ENCODE measurements around the gene B4GALT2.
A peak's percentile ranks its signal among the peaks of the same experiment; 100 is the strongest.

B4GALT2 gene

GRCh38 chr1:44008259-44008658, 29.2 kb downstream of the B4GALT2 start:
- WGBS, 2 experiments = 96 to 98% methylated on average over 11 to 12 of the region's 12 CpGs
- Histone ChIP-seq H3K4me3 (ENCODE audit: insufficient read depth, low read depth, low read length) (no peak overlapping the region), H3K27me3 (ENCODE audit: control insufficient read depth, insufficient read depth, low read length, poor library complexity, severe bottlenecking) (no peaks in the 10 kb centered on the region), H3K9me3 (ENCODE audit: control insufficient read depth, low read length) (no peaks in the 10 kb centered on the region), H3K27ac (ENCODE audit: insufficient read depth, low read depth, low read length, poor library complexity, severe bottlenecking) (no peak overlapping the region), H3K36me3 (ENCODE audit: control insufficient read depth, insufficient read depth, low read length) (no peaks in the 10 kb centered on the region), H3K4me1 (ENCODE audit: control insufficient read depth, insufficient read depth, low read length) (no peaks in the 10 kb centered on the region)

- no peaks in the 10 kb centered on the region for H3K27me3 ChIP-seq (ENCODE audit: control insufficient read depth, insufficient read depth, low read length, poor library complexity, severe bottlenecking)
- H3K36me3 ChIP-seq (ENCODE audit: control insufficient read depth, insufficient read depth, low read length) = no peaks in the 10 kb centered on the region
- no peak overlapping the region for H3K27ac ChIP-seq (ENCODE audit: insufficient read depth, low read depth, low read length, poor library complexity, severe bottlenecking)
- peaks cover 12% of the 10 kb centered on the region for H3K4me1 ChIP-seq (ENCODE audit: control insufficient read depth, insufficient read depth, low read length)
- 91% methylated on average over 11 of the region's 11 CpGs for WGBS, 2 experiments
- no peak overlapping the region for H3K4me3 ChIP-seq (ENCODE audit: insufficient read depth, low read depth, low read length)
- H3K9me3 ChIP-seq (ENCODE audit: control insufficient read depth, low read length) = no peaks in the 10 kb centered on the region
Observed at GRCh38 chr1:44010935-44011471, 32.0 kb downstream of the B4GALT2 start.

DNA sequence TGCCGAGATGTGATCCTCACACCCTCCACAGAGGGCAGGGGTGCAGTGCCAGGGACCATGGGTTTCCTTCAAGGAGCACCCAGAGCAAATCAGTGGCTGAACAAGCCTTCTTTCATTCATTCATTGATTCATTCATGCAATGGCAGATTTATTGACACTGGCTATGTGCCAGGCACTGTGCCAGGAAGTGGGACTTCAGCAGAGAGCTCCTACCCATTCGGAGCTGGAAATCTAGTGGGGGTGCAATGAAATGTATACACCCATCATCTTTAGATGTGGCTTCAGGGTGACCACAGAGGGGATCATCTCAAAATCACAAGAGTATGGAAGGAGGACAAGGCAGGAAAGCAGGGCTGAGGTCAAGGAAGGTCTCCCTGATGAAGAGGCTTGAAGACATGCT, 33.4 kb downstream of the B4GALT2 start:
- H3K27me3 ChIP-seq (ENCODE audit: control insufficient read depth, insufficient read depth, low read length, poor library complexity, severe bottlenecking) = no peaks in the 10 kb centered on the region
- no peaks in the 10 kb centered on the region for H3K36me3 ChIP-seq (ENCODE audit: control insufficient read depth, insufficient read depth, low read length)
- no peak overlapping the region for H3K27ac ChIP-seq (ENCODE audit: insufficient read depth, low read depth, low read length, poor library complexity, severe bottlenecking)
- no peak overlapping the region for H3K4me3 ChIP-seq (ENCODE audit: insufficient read depth, low read depth, low read length)
- 92 to 95% methylated on average over 2 of the region's 2 CpGs for WGBS, 2 experiments
- H3K4me1 ChIP-seq (ENCODE audit: control insufficient read depth, insufficient read depth, low read length) = peaks cover 26% of the 10 kb centered on the region
- no peaks in the 10 kb centered on the region for H3K9me3 ChIP-seq (ENCODE audit: control insufficient read depth, low read length)

DNA sequence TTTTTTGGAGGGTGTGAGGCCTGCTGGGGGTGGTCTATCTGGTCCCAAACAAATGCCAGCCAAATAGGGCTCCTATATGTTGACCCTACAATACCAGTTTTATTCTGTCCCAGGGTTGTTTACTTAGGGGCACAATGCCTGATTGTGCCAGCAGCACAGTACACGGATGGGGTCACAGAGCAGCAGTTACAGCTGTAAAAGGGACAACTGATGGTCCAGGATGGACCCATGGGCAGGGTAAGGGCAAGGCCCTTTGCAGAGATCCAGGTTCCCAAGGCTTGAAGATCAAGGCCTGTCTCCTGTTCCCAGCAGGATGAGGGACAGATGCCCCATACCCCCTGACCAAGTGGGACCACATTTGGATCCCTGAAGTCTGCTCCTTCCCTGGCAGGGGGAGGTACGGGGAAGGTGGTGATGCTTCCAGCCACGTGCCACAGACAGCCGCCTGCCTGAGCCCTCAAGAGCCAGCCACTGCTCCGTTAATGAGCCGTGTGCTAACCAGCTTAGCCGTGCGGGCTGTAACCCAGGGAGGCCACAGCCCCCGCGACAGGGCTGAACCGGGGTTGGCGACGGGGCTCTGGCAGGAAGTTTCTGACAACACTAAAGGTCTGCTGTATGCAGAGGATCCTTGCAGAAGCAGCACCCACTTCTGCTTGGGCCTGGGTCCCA, 34.1 kb downstream of the B4GALT2 start:
- Histone ChIP-seq H3K36me3 (ENCODE audit: control insufficient read depth, insufficient read depth, low read length) (no peaks in the 10 kb centered on the region), H3K27me3 (ENCODE audit: control insufficient read depth, insufficient read depth, low read length, poor library complexity, severe bottlenecking) (no peaks in the 10 kb centered on the region), H3K4me3 (ENCODE audit: insufficient read depth, low read depth, low read length) (no peak overlapping the region), H3K9me3 (ENCODE audit: control insufficient read depth, low read length) (no peaks in the 10 kb centered on the region), H3K27ac (ENCODE audit: insufficient read depth, low read depth, low read length, poor library complexity, severe bottlenecking) (no peak overlapping the region), H3K4me1 (ENCODE audit: control insufficient read depth, insufficient read depth, low read length) (peaks cover 29% of the 10 kb centered on the region)
- 90 to 91% methylated on average over 13 of the region's 13 CpGs for WGBS, 2 experiments

DNA sequence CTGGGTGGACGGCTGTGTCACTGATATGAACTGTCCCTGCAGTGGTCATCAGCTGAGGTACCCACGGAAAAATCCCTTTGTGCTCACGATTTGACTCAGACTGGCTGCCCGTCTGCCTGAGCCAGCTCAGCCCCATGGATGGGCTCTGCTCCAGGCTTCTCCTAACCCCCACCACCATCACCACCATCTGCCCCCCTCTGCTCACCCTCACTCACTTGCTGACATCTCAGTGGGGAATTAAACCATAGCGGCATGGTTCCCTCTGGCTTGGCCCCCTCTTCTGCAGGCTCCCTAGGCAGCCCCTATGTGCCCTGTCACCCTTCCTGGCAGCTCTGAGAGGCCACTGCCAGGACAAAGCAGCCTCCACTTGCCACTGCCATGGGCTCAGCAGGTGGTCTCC, 34.9 kb downstream of the B4GALT2 start:
- Histone ChIP-seq H3K9me3 (ENCODE audit: control insufficient read depth, low read length) (no peaks in the 10 kb centered on the region), H3K27me3 (ENCODE audit: control insufficient read depth, insufficient read depth, low read length, poor library complexity, severe bottlenecking) (no peaks in the 10 kb centered on the region), H3K4me3 (ENCODE audit: insufficient read depth, low read depth, low read length) (no peak overlapping the region), H3K4me1 (ENCODE audit: control insufficient read depth, insufficient read depth, low read length) (peaks cover 29% of the 10 kb centered on the region), H3K36me3 (ENCODE audit: control insufficient read depth, insufficient read depth, low read length) (no peaks in the 10 kb centered on the region), H3K27ac (ENCODE audit: insufficient read depth, low read depth, low read length, poor library complexity, severe bottlenecking) (no peak overlapping the region)
- WGBS, 2 experiments = 86 to 89% methylated on average over 5 of the region's 5 CpGs

- Histone ChIP-seq H3K27ac (ENCODE audit: insufficient read depth, low read depth, low read length, poor library complexity, severe bottlenecking) (no peak overlapping the region), H3K4me3 (ENCODE audit: insufficient read depth, low read depth, low read length) (no peak overlapping the region)
- WGBS, 2 experiments = 90% methylated on average over 8 of the region's 8 CpGs
Observed at GRCh38 chr1:44014365-44015104, 35.5 kb downstream of the B4GALT2 start.

DNA sequence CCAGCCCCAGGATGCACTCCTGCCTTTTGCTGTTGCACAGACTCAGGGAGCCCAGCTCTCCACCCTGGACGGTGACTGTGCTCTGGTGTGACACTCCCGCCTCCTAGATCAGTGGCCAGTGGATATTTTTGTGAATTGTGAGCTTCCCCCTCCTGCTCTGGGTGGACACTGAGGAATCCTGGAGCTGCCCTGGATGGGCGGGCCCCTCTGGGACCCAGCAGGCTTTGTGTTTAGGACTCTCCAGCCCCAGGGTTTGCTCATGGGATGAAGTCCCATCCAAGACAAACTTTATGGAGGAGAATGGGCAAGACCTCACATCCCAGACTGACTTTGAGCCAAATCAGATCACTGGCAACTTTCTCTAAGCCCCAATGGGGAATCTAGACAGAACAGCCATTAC, 36.2 kb downstream of the B4GALT2 start:
- no peaks in the 10 kb centered on the region for H3K27me3 ChIP-seq (ENCODE audit: control insufficient read depth, insufficient read depth, low read length, poor library complexity, severe bottlenecking)
- peaks cover 29% of the 10 kb centered on the region for H3K4me1 ChIP-seq (ENCODE audit: control insufficient read depth, insufficient read depth, low read length)
- H3K4me3 ChIP-seq (ENCODE audit: insufficient read depth, low read depth, low read length) = no peak overlapping the region
- H3K36me3 ChIP-seq (ENCODE audit: control insufficient read depth, insufficient read depth, low read length) = no peaks in the 10 kb centered on the region
- no peak overlapping the region for H3K27ac ChIP-seq (ENCODE audit: insufficient read depth, low read depth, low read length, poor library complexity, severe bottlenecking)
- no peaks in the 10 kb centered on the region for H3K9me3 ChIP-seq (ENCODE audit: control insufficient read depth, low read length)
- WGBS, 2 experiments = 88 to 89% methylated on average over 3 of the region's 3 CpGs

More at GRCh38 chr1:44014365-44015104, 35.5 kb downstream of the B4GALT2 start:
- Histone ChIP-seq H3K36me3 (ENCODE audit: control insufficient read depth, insufficient read depth, low read length) (no peaks in the 10 kb centered on the region), H3K27me3 (ENCODE audit: control insufficient read depth, insufficient read depth, low read length, poor library complexity, severe bottlenecking) (no peaks in the 10 kb centered on the region), H3K9me3 (ENCODE audit: control insufficient read depth, low read length) (no peaks in the 10 kb centered on the region), H3K4me1 (ENCODE audit: control insufficient read depth, insufficient read depth, low read length) (peaks cover 29% of the 10 kb centered on the region)

DNA sequence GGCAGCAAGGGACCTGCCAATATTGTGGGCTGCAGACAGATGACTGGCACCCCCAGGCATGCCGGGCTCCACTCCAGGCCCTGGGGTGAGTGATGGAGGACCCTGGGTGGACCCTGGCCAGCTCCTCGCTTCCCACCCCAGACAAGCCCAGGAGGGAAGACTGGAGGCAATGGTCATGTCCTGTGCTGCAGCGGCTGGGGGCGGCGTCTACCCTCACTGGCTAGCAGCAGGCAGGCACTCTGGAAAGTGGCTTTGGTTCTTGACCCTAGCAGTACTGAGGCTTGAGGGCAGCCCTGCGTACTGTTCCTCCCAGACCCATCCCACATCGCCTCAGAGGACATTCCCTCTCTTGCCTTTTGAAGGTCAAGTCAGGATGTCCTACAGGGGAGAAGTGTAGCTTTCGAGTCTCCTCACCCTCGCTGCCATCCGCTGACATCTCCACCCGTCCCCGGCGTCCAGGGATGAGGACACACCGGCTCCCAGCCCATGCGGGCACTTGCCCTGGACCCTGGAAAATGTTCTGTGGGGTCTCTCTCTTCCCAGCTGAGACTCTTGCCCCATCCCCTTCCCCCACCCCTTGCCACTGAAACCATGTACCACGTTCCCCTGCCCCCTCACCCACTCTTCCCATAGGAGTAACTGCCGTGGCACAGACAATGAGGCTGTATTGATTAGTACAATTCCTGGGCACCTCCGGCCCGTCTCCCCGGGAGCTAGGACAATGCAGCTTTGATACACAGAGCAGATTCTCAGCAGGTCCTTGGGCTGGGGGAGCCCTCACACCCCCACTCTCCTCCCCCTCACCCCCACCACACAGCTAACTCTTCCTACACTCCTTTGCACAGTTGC, 37.3 kb downstream of the B4GALT2 start:
- H3K4me1 ChIP-seq (ENCODE audit: control insufficient read depth, insufficient read depth, low read length) = peaks cover 29% of the 10 kb centered on the region
- H3K27ac ChIP-seq (ENCODE audit: insufficient read depth, low read depth, low read length, poor library complexity, severe bottlenecking) = peak overlapping the region; percentile 64
- no peaks in the 10 kb centered on the region for H3K27me3 ChIP-seq (ENCODE audit: control insufficient read depth, insufficient read depth, low read length, poor library complexity, severe bottlenecking)
- no peak overlapping the region for H3K4me3 ChIP-seq (ENCODE audit: insufficient read depth, low read depth, low read length)
- H3K36me3 ChIP-seq (ENCODE audit: control insufficient read depth, insufficient read depth, low read length) = no peaks in the 10 kb centered on the region
- no peaks in the 10 kb centered on the region for H3K9me3 ChIP-seq (ENCODE audit: control insufficient read depth, low read length)
- WGBS, 2 experiments = 72 to 74% methylated on average over 20 of the region's 20 CpGs

DNA sequence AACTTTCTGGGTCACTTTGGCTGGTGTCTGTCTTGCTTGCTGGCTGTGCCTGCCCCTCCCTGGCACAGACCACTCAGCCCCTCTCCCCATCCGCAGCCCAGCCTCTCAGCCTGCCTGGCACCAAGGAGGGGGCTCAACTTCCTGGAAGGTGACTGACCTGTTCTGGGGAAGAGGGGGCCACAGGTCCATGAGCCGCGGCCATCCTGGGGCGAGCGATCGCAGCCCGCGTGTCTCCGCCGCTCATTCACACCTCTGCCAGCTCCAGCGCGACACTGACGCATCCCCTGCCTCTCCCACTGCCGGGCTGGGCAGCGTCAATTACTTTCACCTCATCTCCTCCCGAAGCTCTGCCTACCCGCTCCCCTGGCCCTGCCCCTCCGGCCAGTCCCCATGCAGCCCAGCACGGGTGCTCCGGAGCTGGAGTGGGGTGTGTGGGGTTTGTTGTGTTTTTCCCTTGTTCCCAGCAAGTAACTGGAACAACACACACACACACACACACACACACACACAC, 37.9 kb downstream of the B4GALT2 start:
- WGBS, 2 experiments = 81 to 82% methylated on average over 16 to 17 of the region's 20 CpGs
- H3K9me3 ChIP-seq (ENCODE audit: control insufficient read depth, low read length) = no peaks in the 10 kb centered on the region
- no peak overlapping the region for H3K4me3 ChIP-seq (ENCODE audit: insufficient read depth, low read depth, low read length)
- peaks cover 29% of the 10 kb centered on the region for H3K4me1 ChIP-seq (ENCODE audit: control insufficient read depth, insufficient read depth, low read length)
- H3K27ac ChIP-seq (ENCODE audit: insufficient read depth, low read depth, low read length, poor library complexity, severe bottlenecking) = peak overlapping the region; percentile 64
- no peaks in the 10 kb centered on the region for H3K36me3 ChIP-seq (ENCODE audit: control insufficient read depth, insufficient read depth, low read length)
- no peaks in the 10 kb centered on the region for H3K27me3 ChIP-seq (ENCODE audit: control insufficient read depth, insufficient read depth, low read length, poor library complexity, severe bottlenecking)

All from ectodermal cell (in vitro differentiated cells).